CD4-positive, alpha-beta T cell treated with Interleukin-10 for 1 hour (primary cell): ENCODE results near the gene ZRANB3.
"Not testable (repeated sequence)": the region's sequence is repeated elsewhere in the genome, so short reads cannot be mapped to it uniquely, and the experiment has no call there.

Experiments used
- DNase-seq: peaks from one replicate; pipeline ENCODE4 v3.0.0-alpha.2; 2020

The ZRANB3 gene

GRCh38 chr2:135530313-135531230, at the start of gene ZRANB3:
Gene ZRANB3, minus strand, starts transcription at chr2:135531218.
- DNase-seq, result peak; percentile 96

GRCh38 chr2:135573620-135574019, 42.6 kb upstream of the ZRANB3 start:
- no peak for DNase-seq

- no peak for DNase-seq
Observed at GRCh38 chr2:135570884-135571283, 39.9 kb upstream of the ZRANB3 start.

- DNase-seq, result no peak
Observed at GRCh38 chr2:135563793-135564192, 32.8 kb upstream of the ZRANB3 start.

- DNase-seq, result no peak
Observed at GRCh38 chr2:135561925-135562324, 30.9 kb upstream of the ZRANB3 start.

GRCh38 chr2:135557530-135557929, 26.5 kb upstream of the ZRANB3 start:
- no peak for DNase-seq

- no peak for DNase-seq
Observed at GRCh38 chr2:135555311-135555710, 24.3 kb upstream of the ZRANB3 start.

- DNase-seq, result no peak
Observed at GRCh38 chr2:135552887-135553286, 21.9 kb upstream of the ZRANB3 start.

- DNase-seq, result no peak
Observed at GRCh38 chr2:135551356-135551755, 20.3 kb upstream of the ZRANB3 start.

- no peak for DNase-seq
Observed at GRCh38 chr2:135547311-135547710, 16.3 kb upstream of the ZRANB3 start.

GRCh38 chr2:135546436-135546835, 15.4 kb upstream of the ZRANB3 start:
- no peak for DNase-seq

- DNase-seq, result not testable (repeated sequence)
Observed at GRCh38 chr2:135533545-135533944, 2.5 kb upstream of the ZRANB3 start.

- no peak for DNase-seq
Observed at GRCh38 chr2:135532581-135532980, 1.6 kb upstream of the ZRANB3 start.

GRCh38 chr2:135531231-135532197, 496 bp upstream of the ZRANB3 start, which contains the start of gene R3HDM1:
Gene R3HDM1, plus strand, starts transcription at chr2:135531484. Its CDS starts 73,362 bp downstream, at chr2:135604846.
- DNase-seq, result peak; percentile 99

GRCh38 chr2:135528006-135528405, 3.0 kb downstream of the ZRANB3 start:
- DNase-seq, result no peak

GRCh38 chr2:135525786-135526185, 5.2 kb downstream of the ZRANB3 start:
- no peak for DNase-seq

GRCh38 chr2:135512099-135512498, 18.9 kb downstream of the ZRANB3 start:
- no peak for DNase-seq

GRCh38 chr2:135510577-135510976, 20.4 kb downstream of the ZRANB3 start:
- DNase-seq, result no peak

- no peak for DNase-seq
Observed at GRCh38 chr2:135504811-135505210, 26.2 kb downstream of the ZRANB3 start.

- DNase-seq, result not testable (repeated sequence)
Observed at GRCh38 chr2:135498588-135498987, 32.4 kb downstream of the ZRANB3 start.

- no peak for DNase-seq
Observed at GRCh38 chr2:135494917-135495316, 36.1 kb downstream of the ZRANB3 start.

- no peak for DNase-seq
Observed at GRCh38 chr2:135494503-135494902, 36.5 kb downstream of the ZRANB3 start.

GRCh38 chr2:135490376-135490775, 40.6 kb downstream of the ZRANB3 start:
- DNase-seq, result no peak
